ENCODE measurements around the gene ZHX3.

ZHX3 gene

DNA sequence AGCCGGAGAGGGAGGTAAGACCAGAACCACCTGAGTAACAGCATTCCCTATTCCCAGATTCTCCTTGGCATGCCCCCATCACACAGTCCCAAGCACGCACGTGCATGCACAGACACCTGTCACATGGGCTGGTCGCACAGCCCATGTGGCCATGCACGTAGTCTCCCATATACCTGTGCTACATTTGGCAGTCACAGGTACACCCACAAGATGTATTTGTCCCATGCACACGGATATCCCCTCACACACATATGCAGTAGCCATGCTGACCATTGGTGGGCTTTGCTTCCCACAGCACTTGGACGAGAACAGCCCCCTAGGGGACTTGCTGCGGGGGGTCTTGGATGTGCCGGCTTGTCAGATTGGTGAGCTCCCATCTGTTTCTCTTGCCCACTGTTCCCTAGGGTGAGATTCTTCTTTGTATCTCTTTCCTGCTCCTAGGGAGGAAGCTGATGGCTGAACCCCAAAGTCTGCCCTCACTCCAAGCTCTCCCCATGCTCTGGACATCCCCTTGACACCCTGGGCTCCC lies 148.3 kb downstream of the ZHX3 start:
- no peaks in the 10 kb centered on the region for H3K9me3 ChIP-seq (ENCODE audit: control insufficient read depth, insufficient read depth, low read length)
- H3K4me3 ChIP-seq (ENCODE audit: low read length) = no peak overlapping the region
- H3K9me2 ChIP-seq (replicated peaks; ENCODE audit: control insufficient read depth, low read length) = no peaks in the 10 kb centered on the region
- H4K20me1 ChIP-seq (ENCODE audit: control insufficient read depth, insufficient read depth, low read depth, low read length) = no peaks in the 10 kb centered on the region
- no peaks in the 10 kb centered on the region for H3F3A ChIP-seq (ENCODE audit: control insufficient read depth, insufficient read depth)
- no peaks in the 10 kb centered on the region for H3K4me1 ChIP-seq (ENCODE audit: control insufficient read depth, low read length)
- TF ChIP-seq, protein P1, sequence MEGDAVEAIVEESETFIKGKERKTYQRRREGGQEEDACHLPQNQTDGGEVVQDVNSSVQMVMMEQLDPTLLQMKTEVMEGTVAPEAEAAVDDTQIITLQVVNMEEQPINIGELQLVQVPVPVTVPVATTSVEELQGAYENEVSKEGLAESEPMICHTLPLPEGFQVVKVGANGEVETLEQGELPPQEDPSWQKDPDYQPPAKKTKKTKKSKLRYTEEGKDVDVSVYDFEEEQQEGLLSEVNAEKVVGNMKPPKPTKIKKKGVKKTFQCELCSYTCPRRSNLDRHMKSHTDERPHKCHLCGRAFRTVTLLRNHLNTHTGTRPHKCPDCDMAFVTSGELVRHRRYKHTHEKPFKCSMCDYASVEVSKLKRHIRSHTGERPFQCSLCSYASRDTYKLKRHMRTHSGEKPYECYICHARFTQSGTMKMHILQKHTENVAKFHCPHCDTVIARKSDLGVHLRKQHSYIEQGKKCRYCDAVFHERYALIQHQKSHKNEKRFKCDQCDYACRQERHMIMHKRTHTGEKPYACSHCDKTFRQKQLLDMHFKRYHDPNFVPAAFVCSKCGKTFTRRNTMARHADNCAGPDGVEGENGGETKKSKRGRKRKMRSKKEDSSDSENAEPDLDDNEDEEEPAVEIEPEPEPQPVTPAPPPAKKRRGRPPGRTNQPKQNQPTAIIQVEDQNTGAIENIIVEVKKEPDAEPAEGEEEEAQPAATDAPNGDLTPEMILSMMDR (IDR thresholded peaks at IDR 0.05; ENCODE audit: low read depth, low read length, poor library complexity, severe bottlenecking) = no peak
- no peak for TF ChIP-seq EZH2phosphoT487 (IDR thresholded peaks at IDR 0.05; ENCODE audit: borderline replicate concordance, low read length)
- no peak overlapping the region for H3K27ac ChIP-seq (ENCODE audit: low read depth, low read length)
- no peak overlapping the region for H3K4me2 ChIP-seq (ENCODE audit: low read length)
- H3K79me2 ChIP-seq (ENCODE audit: control insufficient read depth, low read length) = no peaks in the 10 kb centered on the region
- no peaks in the 10 kb centered on the region for H3K27me3 ChIP-seq (ENCODE audit: control insufficient read depth, low read length)
- peaks cover 77% of the 10 kb centered on the region for H3K36me3 ChIP-seq (ENCODE audit: control insufficient read depth, low read length)

- Histone ChIP-seq H3K9me3 (ENCODE audit: control insufficient read depth, insufficient read depth, low read length) (no peaks in the 10 kb centered on the region), H3K27me3 (ENCODE audit: control insufficient read depth, low read length) (no peaks in the 10 kb centered on the region), H3K9me2 (replicated peaks; ENCODE audit: control insufficient read depth, low read length) (no peaks in the 10 kb centered on the region), H4K20me1 (ENCODE audit: control insufficient read depth, insufficient read depth, low read depth, low read length) (no peaks in the 10 kb centered on the region), H3F3A (ENCODE audit: control insufficient read depth, insufficient read depth) (no peaks in the 10 kb centered on the region), H3K27ac (ENCODE audit: low read depth, low read length) (no peak overlapping the region), H3K36me3 (ENCODE audit: control insufficient read depth, low read length) (peaks cover 77% of the 10 kb centered on the region), H3K4me1 (ENCODE audit: control insufficient read depth, low read length) (no peaks in the 10 kb centered on the region), H3K4me2 (ENCODE audit: low read length) (no peak overlapping the region), H3K79me2 (ENCODE audit: control insufficient read depth, low read length) (no peaks in the 10 kb centered on the region), H3K4me3 (ENCODE audit: low read length) (no peak overlapping the region)
- no peak for TF ChIP-seq EZH2phosphoT487 (IDR thresholded peaks at IDR 0.05; ENCODE audit: borderline replicate concordance, low read length)
- TF ChIP-seq, protein P1 (IDR thresholded peaks at IDR 0.05; ENCODE audit: low read depth, low read length, poor library complexity, severe bottlenecking) = no peak
These were observed 149.0 kb downstream of the ZHX3 start for GRCh38 chr20:41168281-41169161.

DNA sequence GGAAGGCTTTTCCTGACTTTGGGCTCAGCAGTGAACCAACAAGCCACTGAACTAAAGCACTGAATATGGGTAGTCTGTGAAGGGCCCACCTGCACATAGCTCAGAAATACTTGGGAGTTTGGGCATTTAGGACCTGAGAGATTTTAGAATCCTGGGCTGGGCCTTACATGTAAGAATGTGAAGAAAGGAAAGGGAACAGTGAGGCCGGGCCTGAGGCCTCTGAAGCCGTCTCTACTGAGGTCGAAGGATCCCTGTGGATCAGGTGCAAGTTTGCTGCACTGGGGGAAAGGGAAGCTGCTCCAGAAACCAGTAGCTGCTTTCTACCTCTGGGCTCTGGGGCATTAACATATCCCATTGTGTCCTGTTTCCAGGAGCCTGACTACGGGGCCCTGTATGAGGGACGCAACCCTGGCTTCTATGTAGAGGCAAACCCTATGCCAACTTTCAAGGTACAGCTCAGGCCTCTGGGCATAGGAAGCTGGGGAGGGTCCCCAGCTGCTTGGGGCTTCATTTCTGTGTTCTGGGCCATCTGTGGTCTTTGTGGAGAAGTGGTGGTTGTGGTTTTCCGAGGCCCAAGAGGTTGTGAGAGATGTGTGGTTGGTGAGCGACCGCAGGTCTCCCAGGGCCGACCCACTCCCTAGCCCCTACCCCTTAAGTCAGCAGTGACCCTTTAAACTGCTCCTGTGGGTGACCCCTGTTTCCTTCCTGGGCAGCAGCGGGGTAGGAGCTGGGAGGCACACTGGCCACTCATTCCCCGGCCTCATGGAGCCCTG lies 149.9 kb downstream of the ZHX3 start:
- no peaks in the 10 kb centered on the region for H4K20me1 ChIP-seq (ENCODE audit: control insufficient read depth, insufficient read depth, low read depth, low read length)
- peaks cover 78% of the 10 kb centered on the region for H3K36me3 ChIP-seq (ENCODE audit: control insufficient read depth, low read length)
- H3K4me3 ChIP-seq (ENCODE audit: low read length) = no peak overlapping the region
- no peaks in the 10 kb centered on the region for H3K27me3 ChIP-seq (ENCODE audit: control insufficient read depth, low read length)
- no peaks in the 10 kb centered on the region for H3K9me2 ChIP-seq (replicated peaks; ENCODE audit: control insufficient read depth, low read length)
- H3K27ac ChIP-seq (ENCODE audit: low read depth, low read length) = no peak overlapping the region
- no peaks in the 10 kb centered on the region for H3K4me1 ChIP-seq (ENCODE audit: control insufficient read depth, low read length)
- H3K4me2 ChIP-seq (ENCODE audit: low read length) = no peak overlapping the region
- H3K9me3 ChIP-seq (ENCODE audit: control insufficient read depth, insufficient read depth, low read length) = no peaks in the 10 kb centered on the region
- TF ChIP-seq EZH2phosphoT487 (IDR thresholded peaks at IDR 0.05; ENCODE audit: borderline replicate concordance, low read length) = no peak
- TF ChIP-seq, protein P1 (IDR thresholded peaks at IDR 0.05; ENCODE audit: low read depth, low read length, poor library complexity, severe bottlenecking) = no peak
- H3K79me2 ChIP-seq (ENCODE audit: control insufficient read depth, low read length) = no peaks in the 10 kb centered on the region
- no peaks in the 10 kb centered on the region for H3F3A ChIP-seq (ENCODE audit: control insufficient read depth, insufficient read depth)

Data from DOHH2 (cell line).